ENCODE measurements around the gene TMEM267. TPM values are rescaled to one million over a fixed set of nuclear protein-coding genes. Genes with fewer than 3 reads are reported as not detected.
"Not testable (repeated sequence)": the region's sequence is repeated elsewhere in the genome, so short reads cannot be mapped to it uniquely, and the experiment has no call there.

TMEM267 gene
- total RNA-seq, 1 donor from 2014 or later, result 12.2 TPM

DNA sequence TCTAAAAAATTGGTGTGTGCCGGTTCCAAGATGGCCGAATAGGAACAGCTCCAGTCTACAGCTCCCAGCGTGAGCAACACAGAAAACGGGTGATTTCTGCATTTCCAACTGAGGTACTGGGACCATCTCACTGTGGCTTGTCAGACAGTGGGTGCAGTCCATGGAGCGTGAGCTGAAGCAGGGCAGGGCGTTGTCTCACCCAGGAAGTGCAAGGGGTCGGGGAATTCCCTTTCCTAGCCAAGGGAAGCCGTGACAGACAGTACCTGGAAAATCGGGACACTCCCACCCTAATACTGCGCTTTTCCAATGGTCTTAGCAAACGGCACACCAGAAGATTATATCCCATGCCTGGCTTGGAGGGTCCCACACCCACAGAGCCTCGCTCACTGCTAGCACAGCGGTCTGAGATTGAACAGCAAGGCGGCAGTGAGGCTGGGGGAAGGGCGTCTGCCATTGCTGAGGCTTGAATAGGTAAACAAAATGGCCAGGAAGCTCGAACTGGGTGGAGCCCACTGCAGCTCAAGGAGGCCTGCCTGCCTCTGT, 81.1 kb downstream of the TMEM267 start:
- not testable (repeated sequence) for DNase-seq

DNA sequence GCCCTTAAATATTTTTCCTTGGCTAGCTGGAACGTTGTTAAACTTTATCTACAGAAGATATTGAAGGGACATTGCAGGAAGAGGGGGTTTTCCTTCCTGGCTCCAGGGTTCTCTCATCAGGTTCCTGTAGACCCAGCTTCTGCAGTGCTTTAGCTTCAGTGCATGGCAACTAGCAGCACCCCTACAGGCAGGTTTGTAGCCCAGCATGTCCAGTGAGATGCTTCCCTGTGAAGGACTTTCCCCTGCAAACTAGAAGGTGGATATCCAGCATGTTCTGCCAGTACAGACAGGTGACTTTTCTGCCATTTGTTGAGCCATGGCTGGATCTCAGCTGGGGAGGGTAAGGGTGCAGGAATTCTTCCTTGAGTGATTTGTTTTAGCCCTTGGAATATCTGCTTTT, 81.8 kb downstream of the TMEM267 start:
- no peak for DNase-seq

DNA sequence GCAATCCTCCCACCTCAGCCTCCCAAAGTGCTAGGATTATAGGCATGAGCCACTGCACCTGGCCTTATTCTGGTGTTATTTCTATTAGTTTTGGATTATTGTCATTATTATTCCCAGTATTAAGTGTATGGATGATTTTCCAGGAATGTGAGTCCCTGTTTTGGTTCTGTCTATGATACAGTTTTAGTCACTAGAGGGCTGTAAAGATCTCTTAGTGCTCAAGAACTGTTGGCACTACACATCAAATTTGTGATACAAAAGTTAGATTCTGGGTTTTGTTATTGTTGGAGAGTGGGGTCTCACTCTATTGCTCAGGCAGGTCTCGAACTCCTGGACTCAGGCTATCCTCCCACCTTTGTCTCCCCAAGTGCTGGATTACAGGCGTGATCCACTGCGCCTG, 83.6 kb downstream of the TMEM267 start:
- DNase-seq, result no peak

DNA sequence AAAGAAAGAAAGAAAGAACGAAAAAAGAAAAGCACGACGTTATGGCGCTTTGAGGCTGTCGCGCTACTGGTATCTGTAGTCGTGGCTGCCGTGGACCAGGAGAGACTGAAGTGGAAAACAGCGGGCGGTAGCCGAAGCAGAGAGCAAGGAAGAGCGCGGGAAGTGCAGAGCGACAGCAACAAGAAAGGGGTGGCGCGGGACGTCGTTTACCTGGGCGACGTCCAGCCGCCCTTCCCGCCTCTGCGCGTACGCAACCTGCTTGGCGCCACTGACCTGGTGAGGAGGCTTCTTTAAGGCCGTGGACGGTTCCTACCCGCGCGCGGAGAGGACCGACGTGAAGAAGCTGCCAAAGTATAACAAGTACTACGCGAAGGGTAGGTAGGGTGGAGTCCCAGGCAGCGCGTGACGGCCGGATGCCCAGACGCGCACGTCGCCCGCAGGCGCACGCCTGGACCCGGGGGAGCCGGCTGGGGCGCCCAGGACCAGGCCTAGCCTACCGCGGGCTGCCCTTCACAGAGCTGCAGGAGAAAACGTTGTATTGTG, 86.8 kb downstream of the TMEM267 start:
- DNase-seq, result peak; percentile 16

Other genes with a start within 250 kb of the TMEM267 start
- 111 TPM for gene HMGCS1, start 170.5 kb downstream of the TMEM267 start, total RNA-seq
- gene CCL28, start 71.5 kb downstream of the TMEM267 start, total RNA-seq, result 13.0 TPM
- 4.4 TPM for gene C5orf34, start 31.3 kb upstream of the TMEM267 start, total RNA-seq
- 96.4 TPM for gene PAIP1, start 73.2 kb upstream of the TMEM267 start, total RNA-seq
- 205 TPM for gene NNT, start 119.3 kb upstream of the TMEM267 start, total RNA-seq